Amniotic epithelial cell (primary cell): ENCODE data around the gene MYOM1.
"Not testable (repeated sequence)": the region's sequence is repeated elsewhere in the genome, so short reads cannot be mapped to it uniquely, and the experiment has no call there.

Experiments
- DNase-seq: peaks from one replicate; pipeline ENCODE4 v3.0.0-alpha.2; 2010; ENCODE audit warnings: low read depth

MYOM1 gene

GRCh38 chr18:3028115-3028514 is 191.7 kb downstream of the MYOM1 start:
- not testable (repeated sequence) for DNase-seq

GRCh38 chr18:3027370-3027891 is 192.3 kb downstream of the MYOM1 start:
- DNase-seq = no peak

DNA sequence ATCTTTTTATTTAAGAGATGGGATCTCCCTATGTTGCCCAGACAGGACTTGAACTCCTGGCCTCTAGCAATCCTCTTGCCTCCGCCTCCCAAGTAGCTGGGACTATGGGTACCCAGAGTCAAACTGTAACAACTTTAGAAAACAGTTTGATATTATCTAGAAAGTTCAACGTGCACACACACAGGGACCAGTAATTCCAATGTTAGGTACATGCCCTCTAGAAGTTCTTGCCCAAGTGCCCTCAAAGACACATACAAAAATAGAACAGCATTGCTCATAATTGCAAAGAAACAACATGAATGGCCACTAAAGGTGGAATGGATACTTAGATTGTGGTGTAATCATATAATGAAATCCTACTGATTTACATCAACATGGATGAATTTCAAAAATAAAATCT is 194.2 kb downstream of the MYOM1 start:
- DNase-seq = no peak

GRCh38 chr18:3023603-3024002 is 196.2 kb downstream of the MYOM1 start:
- DNase-seq = not testable (repeated sequence)
